ENCODE results near the gene BUD13.

- TF ChIP-seq POLR2A (IDR thresholded peaks at IDR 0.05; ENCODE audit: low read depth) = no peak
- no peak for TF ChIP-seq CTCF (IDR thresholded peaks at IDR 0.05)
- TF ChIP-seq POLR2AphosphoS5 (IDR thresholded peaks at IDR 0.05) = no peak
Observed at GRCh38 chr11:116736763-116737162, 36.0 kb downstream of the BUD13 start.

All from esophagus muscularis mucosa (tissue), 3 donors.